Subcutaneous adipose tissue (tissue), 4 donors: Measurements from ENCODE around the gene LMNTD2. TPM values are rescaled to one million over a fixed set of nuclear protein-coding genes. Genes with fewer than 3 reads are reported as not detected.

ENCODE experiments used
- total RNA-seq, 4 donors: library from RNA; depleted of rRNA; stranded (reverse); fragments of >200 nt; gene quantifications; one replicate each; pipeline ENCODE4 v1.1.0, GENCODE V29; 2016
- TF ChIP-seq, protein P1 (sequence below): fragments of 450-650 bp; IDR thresholded peaks from one replicate; pipeline ENCODE4 v1.5.1; 2016; ENCODE audit warnings: low read depth, mild to moderate bottlenecking, control low read depth, antibody characterized with exemption, moderate library complexity

LMNTD2 gene
- total RNA-seq, 4 donors from 2014 or later: 0.65 to 2.4 (median 1.0) TPM

DNA sequence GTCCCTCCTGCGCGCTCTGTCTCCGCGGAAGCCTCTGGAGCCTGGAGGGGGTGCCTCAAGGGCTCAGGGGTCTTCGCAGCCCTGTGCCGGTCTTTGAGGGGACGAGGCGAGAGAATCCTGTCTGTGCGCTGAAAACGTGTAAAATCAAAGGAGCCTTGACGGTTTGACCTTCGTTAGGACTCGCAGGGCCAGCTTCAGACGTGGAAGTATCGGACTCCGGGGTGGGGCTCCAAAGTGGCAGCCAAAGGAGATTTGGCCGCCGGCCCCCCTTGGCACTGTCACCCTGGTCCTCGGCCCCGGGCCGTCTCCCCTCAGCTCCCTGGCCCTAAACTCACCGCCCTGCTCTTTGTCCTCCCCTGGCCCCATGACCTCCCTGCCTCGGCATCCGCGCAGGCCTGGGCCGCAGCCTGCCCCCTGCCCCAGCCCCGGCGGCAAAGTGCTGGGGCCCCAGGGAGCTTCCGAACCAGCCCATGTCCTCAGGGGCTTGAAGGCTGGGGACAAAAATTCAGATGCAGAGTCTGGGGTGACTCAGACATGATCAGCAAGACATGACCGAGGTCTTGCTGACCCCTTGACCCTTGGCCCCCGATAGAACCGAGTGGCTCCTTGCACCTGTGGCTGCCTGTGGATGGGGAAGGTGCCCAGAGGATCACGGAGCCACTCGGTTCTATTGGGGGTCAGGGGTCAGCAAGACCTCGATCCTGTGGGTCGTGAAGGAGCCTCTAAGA is 8.8 kb upstream of the LMNTD2 start:
- TF ChIP-seq, protein P1, sequence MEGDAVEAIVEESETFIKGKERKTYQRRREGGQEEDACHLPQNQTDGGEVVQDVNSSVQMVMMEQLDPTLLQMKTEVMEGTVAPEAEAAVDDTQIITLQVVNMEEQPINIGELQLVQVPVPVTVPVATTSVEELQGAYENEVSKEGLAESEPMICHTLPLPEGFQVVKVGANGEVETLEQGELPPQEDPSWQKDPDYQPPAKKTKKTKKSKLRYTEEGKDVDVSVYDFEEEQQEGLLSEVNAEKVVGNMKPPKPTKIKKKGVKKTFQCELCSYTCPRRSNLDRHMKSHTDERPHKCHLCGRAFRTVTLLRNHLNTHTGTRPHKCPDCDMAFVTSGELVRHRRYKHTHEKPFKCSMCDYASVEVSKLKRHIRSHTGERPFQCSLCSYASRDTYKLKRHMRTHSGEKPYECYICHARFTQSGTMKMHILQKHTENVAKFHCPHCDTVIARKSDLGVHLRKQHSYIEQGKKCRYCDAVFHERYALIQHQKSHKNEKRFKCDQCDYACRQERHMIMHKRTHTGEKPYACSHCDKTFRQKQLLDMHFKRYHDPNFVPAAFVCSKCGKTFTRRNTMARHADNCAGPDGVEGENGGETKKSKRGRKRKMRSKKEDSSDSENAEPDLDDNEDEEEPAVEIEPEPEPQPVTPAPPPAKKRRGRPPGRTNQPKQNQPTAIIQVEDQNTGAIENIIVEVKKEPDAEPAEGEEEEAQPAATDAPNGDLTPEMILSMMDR: no peak

DNA sequence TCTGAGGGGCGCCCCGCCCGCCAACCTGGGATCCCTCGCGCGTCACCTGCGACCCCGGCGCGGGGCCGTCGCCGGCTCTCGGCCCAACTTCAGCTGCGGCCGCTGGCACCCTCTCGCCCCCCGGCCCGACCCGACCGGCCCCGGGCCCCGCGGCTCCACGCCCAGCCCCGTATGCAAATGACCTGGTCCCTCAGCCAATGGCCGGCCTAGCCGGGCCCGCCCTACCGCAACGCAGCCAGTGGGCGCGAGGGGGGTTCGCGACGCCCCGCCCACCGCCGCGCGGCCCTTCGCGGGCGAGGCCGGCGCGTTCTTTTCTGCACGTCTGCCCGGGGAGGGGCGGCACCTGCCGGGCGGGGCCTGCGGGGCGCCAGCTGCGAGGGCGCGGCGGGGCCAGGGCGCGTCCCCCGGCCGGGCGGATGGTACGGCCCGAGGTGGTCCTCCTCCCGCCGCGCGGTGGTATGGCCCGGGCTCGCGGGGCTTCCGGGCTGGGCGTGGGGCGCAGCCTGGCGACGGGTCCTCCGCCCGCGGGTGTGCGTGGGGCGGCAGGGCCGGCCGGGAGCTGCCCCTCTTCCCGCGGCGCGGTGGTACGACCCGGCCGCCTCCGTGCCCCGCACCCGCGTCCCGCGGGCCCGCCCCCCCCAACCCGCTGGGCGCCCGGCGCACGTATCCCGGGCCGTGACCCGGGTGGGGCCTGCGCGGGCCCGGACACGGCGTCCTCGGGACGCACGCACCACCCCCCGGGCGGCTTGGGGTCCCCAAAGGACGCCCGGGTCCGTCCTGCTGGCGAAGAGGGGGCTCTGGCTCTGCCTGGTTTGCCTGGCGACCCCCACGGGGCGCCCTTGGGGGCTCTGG is 8.0 kb upstream of the LMNTD2 start:
- TF ChIP-seq, protein P1: no peak

DNA sequence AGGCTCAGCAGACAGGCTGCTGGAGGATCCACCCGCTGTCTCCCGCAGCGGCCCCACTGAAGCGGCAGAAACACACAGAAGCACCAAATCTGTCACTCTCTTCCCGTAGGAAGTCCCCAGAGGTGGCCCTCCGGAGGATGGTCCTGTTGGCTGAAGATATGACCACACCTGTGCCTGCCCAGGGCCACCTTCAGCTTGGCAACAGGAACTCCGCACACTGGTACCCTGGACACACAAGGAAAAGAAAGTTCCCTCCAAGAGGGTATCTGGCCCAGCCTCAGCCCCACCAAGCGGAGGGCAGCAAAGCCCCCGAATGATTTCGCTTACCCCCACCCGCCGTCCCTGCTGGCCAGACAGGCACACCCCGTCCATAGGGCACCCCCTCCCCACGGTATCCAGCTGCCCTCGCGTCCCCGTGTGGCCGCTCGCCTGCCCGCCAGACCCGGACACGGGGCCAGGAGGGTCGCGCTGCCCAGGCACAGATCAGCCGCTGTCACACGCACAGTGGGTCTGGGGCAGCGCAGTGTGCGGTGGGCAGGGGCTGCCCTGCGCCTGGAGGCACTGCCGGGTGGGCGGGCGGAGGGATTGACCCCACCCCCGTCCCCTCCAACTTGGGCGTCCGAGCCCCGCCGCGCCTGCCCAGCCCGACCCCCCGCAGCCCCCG is 7.2 kb upstream of the LMNTD2 start:
- TF ChIP-seq, protein P1: no peak

DNA sequence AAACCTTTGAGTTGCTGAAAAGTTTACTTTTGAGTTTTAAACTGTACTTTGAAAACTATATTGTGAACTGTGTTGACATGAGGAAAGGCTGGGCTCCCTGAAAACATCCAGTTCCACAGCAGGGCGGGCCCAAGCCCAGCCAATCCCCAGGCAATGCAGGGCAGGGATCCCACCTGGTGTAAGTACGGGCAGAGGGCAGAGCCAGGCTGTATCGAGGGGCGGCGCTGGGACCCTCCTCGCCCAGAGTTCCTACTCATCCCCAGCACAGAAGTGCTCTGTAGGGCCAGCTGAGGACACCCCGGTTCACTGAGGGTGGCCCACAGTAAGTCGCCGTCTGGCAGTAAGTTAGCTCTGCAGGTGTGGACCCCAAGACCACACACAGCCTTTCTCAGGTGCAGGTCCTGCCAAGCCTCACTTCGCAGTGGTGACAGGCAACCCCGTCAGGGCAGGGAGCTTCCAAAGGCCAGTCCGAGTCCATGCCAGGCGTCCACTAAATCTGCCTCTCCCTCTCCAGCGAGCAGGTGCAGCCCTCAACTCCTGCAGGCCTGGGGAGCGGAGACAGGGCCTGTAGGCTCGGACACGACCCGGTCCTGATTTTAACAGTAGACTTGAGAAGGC is 6.6 kb upstream of the LMNTD2 start:
- TF ChIP-seq, protein P1: no peak

DNA sequence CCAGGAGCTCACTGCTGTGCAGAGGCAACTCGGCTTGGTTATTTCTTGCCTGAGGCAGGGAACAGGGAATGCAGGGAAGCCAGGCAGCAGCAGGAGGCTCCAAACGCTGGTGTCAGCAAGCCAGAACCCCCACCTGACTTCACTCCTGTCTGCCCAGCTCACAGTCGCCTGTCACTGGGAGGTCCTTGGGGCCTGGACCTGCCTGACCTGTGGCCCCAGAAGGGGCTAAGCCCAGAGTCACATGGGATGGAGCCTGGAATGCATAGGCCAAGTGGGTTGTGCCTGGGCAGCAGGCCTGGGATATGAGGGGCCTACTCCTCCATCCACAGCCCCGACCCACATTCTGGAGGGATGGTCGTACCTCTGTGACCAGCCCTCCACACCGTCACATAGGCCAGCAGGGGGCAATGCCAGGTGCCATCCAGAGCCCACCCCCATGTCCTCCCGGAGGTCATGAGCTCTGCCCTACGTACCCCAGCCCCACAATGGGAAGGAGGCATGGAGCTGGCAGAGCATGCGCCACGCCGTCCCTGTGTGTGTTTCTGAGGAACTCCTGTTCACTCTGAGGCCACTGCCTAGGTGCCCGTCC is 5.5 kb upstream of the LMNTD2 start:
- TF ChIP-seq, protein P1: no peak

DNA sequence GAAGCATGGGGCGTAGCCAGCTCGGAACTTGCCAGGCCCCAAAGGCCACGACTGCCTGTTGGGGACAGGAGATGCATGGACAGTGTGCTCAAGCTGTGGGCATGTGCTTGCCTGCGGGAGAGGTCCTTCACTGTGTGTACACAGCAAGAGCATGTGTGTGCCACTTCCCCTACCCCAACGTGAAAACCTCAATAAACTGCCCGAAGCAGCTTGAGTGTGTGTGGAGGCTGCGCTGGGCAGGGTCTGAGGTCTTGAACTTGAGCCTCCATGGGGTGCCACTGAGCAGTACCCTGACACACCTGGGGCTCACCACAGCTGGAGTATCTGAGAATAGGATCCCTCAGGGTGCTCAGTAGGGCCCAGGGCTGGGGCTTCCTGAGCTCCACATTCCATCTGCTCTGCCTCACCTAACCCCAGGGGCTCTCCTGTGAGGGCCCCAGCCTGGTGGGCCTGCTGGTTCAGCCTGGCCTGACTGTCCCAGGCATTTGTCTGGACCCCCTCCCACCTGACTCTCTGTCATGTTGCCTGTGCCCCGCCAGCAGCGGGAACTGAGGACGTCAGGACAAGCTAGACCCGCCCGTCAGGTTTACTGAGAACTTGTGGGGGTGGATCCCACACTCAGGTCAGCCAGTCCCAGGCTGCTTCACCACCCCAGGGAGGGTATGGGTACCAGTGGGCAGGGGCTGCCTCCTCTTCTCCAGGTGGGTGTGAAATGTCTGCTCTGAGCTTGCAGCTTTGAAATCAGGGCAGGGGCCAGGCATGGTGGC is 3.5 kb upstream of the LMNTD2 start:
- TF ChIP-seq, protein P1: no peak
